WTC11 (cell line): Measurements from ENCODE around the gene TMEM14A. TPM values are rescaled to one million over a fixed set of nuclear protein-coding genes. Genes with fewer than 3 reads are reported as not detected.
"Not testable (repeated sequence)": the region's sequence is repeated elsewhere in the genome, so short reads cannot be mapped to it uniquely, and the experiment has no call there.

Experiments
- ATAC-seq: fragments of 200-7000 bp; cut with Tn5 transposase; 2 replicates; pipeline ENCODE4 v1.10.0; 2021; ENCODE audit warnings: mild to moderate bottlenecking, moderate library complexity
- CTCF ChIA-PET: fragments of 300-600 bp; sonication (Branson Sonifier 250); formaldehyde crosslinking; loops from one replicate; lab custom pipeline; 2021; ENCODE audit warnings: antibody characterized with exemption; lab: Charles Lee
- POLR2A ChIA-PET: fragments of 350-600 bp; sonication (Branson Sonifier 250); formaldehyde crosslinking; loops from one replicate; lab custom pipeline; 2021; ENCODE audit warnings: antibody characterized with exemption; lab: Charles Lee
- DNase-seq: peaks from one replicate; pipeline ENCODE4 v3.0.0; 2021; ENCODE audit warnings: low spot score
- H3K27ac Mint-ChIP-seq: 2 replicates; pipeline ENCODE4 v1.8.0; 2021; ENCODE audit warnings: mixed read lengths
- H3K27me3 Mint-ChIP-seq: 2 replicates; pipeline ENCODE4 v1.8.0; 2021; ENCODE audit warnings: low read depth, mild to moderate bottlenecking, moderate library complexity, mixed read lengths
- H3K36me3 Mint-ChIP-seq: 2 replicates; pipeline ENCODE4 v1.8.0; 2021; ENCODE audit warnings: mixed read lengths
- H3K4me1 Mint-ChIP-seq: 2 replicates; pipeline ENCODE4 v1.8.0; 2022; ENCODE audit warnings: mixed read lengths
- H3K4me3 Mint-ChIP-seq: 2 replicates; pipeline ENCODE4 v1.8.0; 2021; ENCODE audit warnings: mild to moderate bottlenecking, moderate library complexity, mixed read lengths
- H3K9me3 Mint-ChIP-seq: 2 replicates; pipeline ENCODE4 v1.8.0; 2021; ENCODE audit warnings: mixed read lengths
- CBFB ChIP-seq: sonication (generic); formaldehyde crosslinking; IDR thresholded peaks from 2 replicates; pipeline ENCODE4 v1.8.1; 2022; ENCODE audit warnings: mild to moderate bottlenecking, low read depth, missing genetic modification reagents
- FOXJ3 ChIP-seq: sonication (generic); formaldehyde crosslinking; IDR thresholded peaks from 2 replicates; pipeline ENCODE4 v1.9.0; 2021; ENCODE audit warnings: missing genetic modification reagents, mild to moderate bottlenecking, borderline replicate concordance
- FOXP1 ChIP-seq: sonication (generic); formaldehyde crosslinking; IDR thresholded peaks from 2 replicates; pipeline ENCODE4 v1.8.0; 2022; ENCODE audit warnings: missing genetic modification reagents, mild to moderate bottlenecking, moderate library complexity, borderline replicate concordance
- MXD4 ChIP-seq: fragments of 250-450 bp; sonication (Bioruptor Pico); IDR thresholded peaks from 2 replicates; pipeline ENCODE4 v1.8.0; 2021; ENCODE audit warnings: mild to moderate bottlenecking, moderate library complexity, borderline replicate concordance
- MYBL2 ChIP-seq: sonication (generic); formaldehyde crosslinking; IDR thresholded peaks from 2 replicates; pipeline ENCODE4 v1.8.1; 2023; ENCODE audit warnings: mild to moderate bottlenecking, moderate library complexity, missing genetic modification reagents
- NFYB ChIP-seq: sonication (generic); formaldehyde crosslinking; conservative IDR thresholded peaks from 2 replicates; pipeline ENCODE4 v1.8.0; 2022; ENCODE audit warnings: low read depth, missing genetic modification reagents
- RELA ChIP-seq: sonication (generic); formaldehyde crosslinking; IDR thresholded peaks from 2 replicates; pipeline ENCODE4 v1.8.1; 2022; ENCODE audit warnings: missing genetic modification reagents, mild to moderate bottlenecking, borderline replicate concordance
- SOX15 ChIP-seq: fragments of 250-450 bp; sonication (Bioruptor Pico); IDR thresholded peaks from 2 replicates; pipeline ENCODE4 v1.9.0; 2021; ENCODE audit warnings: mild to moderate bottlenecking
- ZNF263 ChIP-seq: sonication (generic); formaldehyde crosslinking; IDR thresholded peaks from 2 replicates; pipeline ENCODE4 v1.8.1; 2022; ENCODE audit warnings: low read depth, mild to moderate bottlenecking, moderate library complexity, missing genetic modification reagents
- ZNF396 ChIP-seq: fragments of 250-450 bp; sonication (Bioruptor Pico); IDR thresholded peaks from 2 replicates; pipeline ENCODE4 v1.8.0; 2021; ENCODE audit warnings: mild to moderate bottlenecking, moderate library complexity, borderline replicate concordance
- total RNA-seq: library from RNA; stranded (reverse); gene quantifications from 3 replicates; pipeline ENCODE4 v1.2.3, GENCODE V29; 2021
- TF ChIP-seq, protein P1 (sequence below): sonication (generic); formaldehyde crosslinking; IDR thresholded peaks from 2 replicates; pipeline ENCODE4 v1.8.1; 2022; ENCODE audit warnings: missing genetic modification reagents, borderline replicate concordance
- TF ChIP-seq, protein P2 (sequence below): sonication (generic); formaldehyde crosslinking; IDR thresholded peaks from 2 replicates; pipeline ENCODE4 v1.8.1; 2023; ENCODE audit warnings: mild to moderate bottlenecking, moderate library complexity, missing genetic modification reagents
- TF ChIP-seq, protein P3 (sequence below): sonication (generic); formaldehyde crosslinking; IDR thresholded peaks from 2 replicates; pipeline ENCODE4 v1.8.0; 2023; ENCODE audit warnings: missing genetic modification reagents, mild to moderate bottlenecking, borderline replicate concordance
- TF ChIP-seq, protein P4 (sequence below): sonication (generic); formaldehyde crosslinking; IDR thresholded peaks from 2 replicates; pipeline ENCODE4 v1.8.0; 2022; ENCODE audit warnings: mild to moderate bottlenecking, missing genetic modification reagents

TMEM14A gene
- total RNA-seq, 1 experiment from 2014 or later, result 8.7 TPM

DNA sequence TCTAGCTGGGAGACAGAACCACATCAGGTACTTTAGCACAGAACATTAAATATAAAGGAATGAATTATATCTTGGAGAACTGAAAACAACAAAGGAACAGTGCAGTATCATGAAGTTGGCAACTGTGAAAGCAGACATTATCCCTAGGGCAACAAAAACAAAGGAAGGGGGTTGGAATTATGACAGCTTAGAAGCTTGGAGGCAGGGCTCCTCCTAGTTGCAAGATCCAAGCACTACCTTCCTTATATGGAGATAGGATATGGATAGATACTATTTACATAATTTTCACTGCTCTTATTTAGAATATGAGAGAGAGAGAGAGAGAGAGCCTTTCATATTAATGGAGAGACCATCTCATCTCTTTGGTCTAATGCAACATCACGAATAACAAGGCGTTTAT, 27.0 kb downstream of the TMEM14A start (continued):
- TF ChIP-seq CBFB (CRISPR knock-in tag) (no peak), RELA (CRISPR knock-in tag) (no peak), FOXP1 (CRISPR knock-in tag) (no peak), SOX15 (no peak)
- TF ChIP-seq, protein P1, sequence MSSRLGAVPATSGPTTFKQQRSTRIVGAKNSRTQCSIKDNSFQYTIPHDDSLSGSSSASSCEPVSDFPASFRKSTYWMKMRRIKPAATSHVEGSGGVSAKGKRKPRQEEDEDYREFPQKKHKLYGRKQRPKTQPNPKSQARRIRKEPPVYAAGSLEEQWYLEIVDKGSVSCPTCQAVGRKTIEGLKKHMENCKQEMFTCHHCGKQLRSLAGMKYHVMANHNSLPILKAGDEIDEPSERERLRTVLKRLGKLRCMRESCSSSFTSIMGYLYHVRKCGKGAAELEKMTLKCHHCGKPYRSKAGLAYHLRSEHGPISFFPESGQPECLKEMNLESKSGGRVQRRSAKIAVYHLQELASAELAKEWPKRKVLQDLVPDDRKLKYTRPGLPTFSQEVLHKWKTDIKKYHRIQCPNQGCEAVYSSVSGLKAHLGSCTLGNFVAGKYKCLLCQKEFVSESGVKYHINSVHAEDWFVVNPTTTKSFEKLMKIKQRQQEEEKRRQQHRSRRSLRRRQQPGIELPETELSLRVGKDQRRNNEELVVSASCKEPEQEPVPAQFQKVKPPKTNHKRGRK (CRISPR knock-in tag), result no peak

DNA sequence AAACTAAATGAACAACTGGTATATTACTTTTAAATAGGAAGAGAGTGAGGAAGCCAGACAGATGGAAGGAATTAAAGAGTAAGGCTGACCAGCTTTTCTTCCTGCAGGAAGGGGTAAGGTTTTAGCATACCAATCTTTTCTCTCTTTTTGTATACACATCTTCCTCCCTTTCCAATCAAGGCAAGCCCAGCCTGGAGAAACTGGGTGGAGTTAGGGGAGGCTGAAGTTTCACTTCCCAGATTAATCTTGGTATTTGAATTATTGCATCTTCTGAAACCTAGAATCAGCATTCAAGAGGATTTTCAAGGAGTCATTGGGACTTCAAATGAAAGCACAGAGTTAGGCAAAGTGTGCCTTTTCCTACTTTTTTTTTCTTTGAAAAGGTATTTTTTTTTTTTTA, 33.1 kb downstream of the TMEM14A start:
- no peak overlapping the region for H3K27ac Mint-ChIP-seq
- H3K4me3 Mint-ChIP-seq, result no peak overlapping the region
- POLR2A ChIA-PET, result interaction anchor here (0.5 to 0.7 kb wide), 2 partner anchors 29 to 209 kb away, joined by 5 to 6 read pairs; no protein-coding TSS in a partner anchor

DNA sequence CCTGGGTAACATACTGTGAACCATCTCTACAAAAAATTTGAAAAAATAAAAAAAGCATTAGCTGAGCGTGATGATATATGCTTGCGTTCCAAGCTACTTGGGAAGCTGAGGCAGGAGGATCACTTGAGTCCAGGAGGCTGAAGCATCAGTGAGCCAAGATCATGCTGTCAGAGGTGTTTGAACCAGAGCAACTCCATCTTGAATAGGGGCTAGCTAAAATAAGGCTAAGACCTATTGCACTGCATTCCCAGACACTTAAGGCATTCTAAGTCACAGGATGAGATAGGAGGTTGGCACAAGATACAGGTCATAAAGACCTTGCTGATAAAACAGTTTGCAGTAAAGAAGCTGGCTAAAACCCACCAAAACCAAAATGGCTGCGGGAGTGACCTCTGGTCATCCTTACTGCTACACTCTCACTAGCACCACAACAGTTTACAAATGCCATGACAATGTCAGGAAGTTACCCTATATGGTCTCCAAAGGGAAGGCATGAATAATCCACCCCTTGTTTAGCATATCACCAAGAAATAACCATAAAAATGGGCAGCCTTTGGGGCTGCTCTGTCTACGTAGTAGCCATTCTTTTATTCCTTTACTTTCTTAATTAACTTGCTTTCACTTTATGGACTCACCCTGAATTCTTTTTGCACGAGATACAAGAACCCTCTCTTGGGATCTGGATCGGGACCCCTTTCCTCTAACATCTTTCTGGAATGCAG, 34.0 kb downstream of the TMEM14A start:
- H3K27ac Mint-ChIP-seq, H3K27me3 Mint-ChIP-seq, H3K4me1 Mint-ChIP-seq, H3K4me3 Mint-ChIP-seq, DNase-seq, ATAC-seq, POLR2A ChIA-PET: not testable (repeated sequence)
- CTCF ChIA-PET, result interaction anchor here (0.9 to 2.4 kb wide), 2 partner anchors 20 to 30 kb away, joined by 3 to 6 read pairs; no protein-coding TSS in a partner anchor
- peaks cover 35% of the 10 kb centered on the region for H3K9me3 Mint-ChIP-seq
- H3K36me3 Mint-ChIP-seq, result peaks cover 17% of the 10 kb centered on the region

More for the DNA sequence above, 33.1 kb downstream of the TMEM14A start:
- no peak for TF ChIP-seq NFYB (CRISPR knock-in tag)
- no peak for TF ChIP-seq MXD4 (CRISPR knock-in tag)
- TF ChIP-seq, protein P2, sequence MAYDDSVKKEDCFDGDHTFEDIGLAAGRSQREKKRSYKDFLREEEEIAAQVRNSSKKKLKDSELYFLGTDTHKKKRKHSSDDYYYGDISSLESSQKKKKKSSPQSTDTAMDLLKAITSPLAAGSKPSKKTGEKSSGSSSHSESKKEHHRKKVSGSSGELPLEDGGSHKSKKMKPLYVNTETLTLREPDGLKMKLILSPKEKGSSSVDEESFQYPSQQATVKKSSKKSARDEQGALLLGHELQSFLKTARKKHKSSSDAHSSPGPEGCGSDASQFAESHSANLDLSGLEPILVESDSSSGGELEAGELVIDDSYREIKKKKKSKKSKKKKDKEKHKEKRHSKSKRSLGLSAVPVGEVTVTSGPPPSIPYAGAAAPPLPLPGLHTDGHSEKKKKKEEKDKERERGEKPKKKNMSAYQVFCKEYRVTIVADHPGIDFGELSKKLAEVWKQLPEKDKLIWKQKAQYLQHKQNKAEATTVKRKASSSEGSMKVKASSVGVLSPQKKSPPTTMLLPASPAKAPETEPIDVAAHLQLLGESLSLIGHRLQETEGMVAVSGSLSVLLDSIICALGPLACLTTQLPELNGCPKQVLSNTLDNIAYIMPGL (CRISPR knock-in tag), result no peak
- TF ChIP-seq, protein P3, sequence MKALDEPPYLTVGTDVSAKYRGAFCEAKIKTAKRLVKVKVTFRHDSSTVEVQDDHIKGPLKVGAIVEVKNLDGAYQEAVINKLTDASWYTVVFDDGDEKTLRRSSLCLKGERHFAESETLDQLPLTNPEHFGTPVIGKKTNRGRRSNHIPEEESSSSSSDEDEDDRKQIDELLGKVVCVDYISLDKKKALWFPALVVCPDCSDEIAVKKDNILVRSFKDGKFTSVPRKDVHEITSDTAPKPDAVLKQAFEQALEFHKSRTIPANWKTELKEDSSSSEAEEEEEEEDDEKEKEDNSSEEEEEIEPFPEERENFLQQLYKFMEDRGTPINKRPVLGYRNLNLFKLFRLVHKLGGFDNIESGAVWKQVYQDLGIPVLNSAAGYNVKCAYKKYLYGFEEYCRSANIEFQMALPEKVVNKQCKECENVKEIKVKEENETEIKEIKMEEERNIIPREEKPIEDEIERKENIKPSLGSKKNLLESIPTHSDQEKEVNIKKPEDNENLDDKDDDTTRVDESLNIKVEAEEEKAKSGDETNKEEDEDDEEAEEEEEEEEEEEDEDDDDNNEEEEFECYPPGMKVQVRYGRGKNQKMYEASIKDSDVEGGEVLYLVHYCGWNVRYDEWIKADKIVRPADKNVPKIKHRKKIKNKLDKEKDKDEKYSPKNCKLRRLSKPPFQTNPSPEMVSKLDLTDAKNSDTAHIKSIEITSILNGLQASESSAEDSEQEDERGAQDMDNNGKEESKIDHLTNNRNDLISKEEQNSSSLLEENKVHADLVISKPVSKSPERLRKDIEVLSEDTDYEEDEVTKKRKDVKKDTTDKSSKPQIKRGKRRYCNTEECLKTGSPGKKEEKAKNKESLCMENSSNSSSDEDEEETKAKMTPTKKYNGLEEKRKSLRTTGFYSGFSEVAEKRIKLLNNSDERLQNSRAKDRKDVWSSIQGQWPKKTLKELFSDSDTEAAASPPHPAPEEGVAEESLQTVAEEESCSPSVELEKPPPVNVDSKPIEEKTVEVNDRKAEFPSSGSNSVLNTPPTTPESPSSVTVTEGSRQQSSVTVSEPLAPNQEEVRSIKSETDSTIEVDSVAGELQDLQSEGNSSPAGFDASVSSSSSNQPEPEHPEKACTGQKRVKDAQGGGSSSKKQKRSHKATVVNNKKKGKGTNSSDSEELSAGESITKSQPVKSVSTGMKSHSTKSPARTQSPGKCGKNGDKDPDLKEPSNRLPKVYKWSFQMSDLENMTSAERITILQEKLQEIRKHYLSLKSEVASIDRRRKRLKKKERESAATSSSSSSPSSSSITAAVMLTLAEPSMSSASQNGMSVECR (CRISPR knock-in tag), result no peak
- TF ChIP-seq, all 79 proteins: peak for 0
- ATAC-seq (no peak), DNase-seq (no peak)
- Mint-ChIP-seq H3K9me3 (peaks cover 29% of the 10 kb centered on the region), H3K27me3 (peaks cover 3% of the 10 kb centered on the region; the same call in 1 of the 2 replicates), H3K36me3 (peaks cover 17% of the 10 kb centered on the region), H3K4me1 (peaks cover 9% of the 10 kb centered on the region)
- CTCF ChIA-PET, result interaction anchor here (2.4 kb wide), 1 partner anchor 21 kb away, joined by 6 read pairs; no protein-coding TSS in a partner anchor

DNA sequence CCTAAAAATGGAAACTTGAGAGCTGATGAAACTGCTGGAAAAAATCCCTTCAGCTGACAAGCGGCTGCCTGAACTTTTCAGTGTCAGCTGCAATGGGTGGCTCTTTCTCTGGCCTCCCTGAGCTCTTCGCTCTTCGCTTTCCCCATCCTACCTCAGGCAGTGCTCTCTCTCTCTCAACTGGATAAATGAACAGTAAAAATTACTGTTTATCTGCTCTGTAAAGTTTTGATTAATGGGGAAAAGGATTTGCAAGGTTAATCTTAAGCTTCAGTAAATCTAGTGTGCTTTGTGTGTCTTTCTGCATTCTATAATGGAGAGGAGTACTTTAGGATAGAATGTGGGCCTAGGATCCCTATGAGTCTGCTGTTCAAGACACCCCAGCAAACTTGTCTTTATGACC, 35.1 kb downstream of the TMEM14A start:
- ChIA-PET CTCF (interaction anchor here (0.6 kb wide), 1 partner anchor 541 kb away, joined by 3 read pairs; no protein-coding TSS in a partner anchor), POLR2A (no interaction called here)
- H3K9me3 Mint-ChIP-seq, result peaks cover 35% of the 10 kb centered on the region
- peaks cover 17% of the 10 kb centered on the region for H3K36me3 Mint-ChIP-seq
- no peak overlapping the region for H3K4me3 Mint-ChIP-seq
- H3K27me3 Mint-ChIP-seq, result peaks cover 3% of the 10 kb centered on the region; the same call in 1 of the 2 replicates
- ATAC-seq (no peak), DNase-seq (no peak)
- H3K27ac Mint-ChIP-seq, result no peak overlapping the region
- H3K4me1 Mint-ChIP-seq, result peaks cover 9% of the 10 kb centered on the region
- TF ChIP-seq ZNF396 (CRISPR knock-in tag) (no peak), FOXJ3 (CRISPR knock-in tag) (no peak), MYBL2 (CRISPR knock-in tag) (no peak), ZNF263 (CRISPR knock-in tag) (no peak)
- TF ChIP-seq, protein P4, sequence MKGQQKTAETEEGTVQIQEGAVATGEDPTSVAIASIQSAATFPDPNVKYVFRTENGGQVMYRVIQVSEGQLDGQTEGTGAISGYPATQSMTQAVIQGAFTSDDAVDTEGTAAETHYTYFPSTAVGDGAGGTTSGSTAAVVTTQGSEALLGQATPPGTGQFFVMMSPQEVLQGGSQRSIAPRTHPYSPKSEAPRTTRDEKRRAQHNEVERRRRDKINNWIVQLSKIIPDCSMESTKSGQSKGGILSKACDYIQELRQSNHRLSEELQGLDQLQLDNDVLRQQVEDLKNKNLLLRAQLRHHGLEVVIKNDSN (CRISPR knock-in tag), result no peak
- TF ChIP-seq, protein P1 (CRISPR knock-in tag), result no peak
